K562 (cell line): Measurements from ENCODE around the gene TRIM27. TPM values are rescaled to one million over a fixed set of nuclear protein-coding genes. Genes with fewer than 3 reads are reported as not detected.

Experiments used
- CTCFL ChIP-seq: IDR thresholded peaks from 2 replicates; pipeline ENCODE4 v1.6.1; 2011; ENCODE audit warnings: borderline replicate concordance, low read depth, mild to moderate bottlenecking, moderate library complexity, low read length; ENCODE audit not compliant: insufficient read depth, poor library complexity, severe bottlenecking
- DNMT1 ChIP-seq: fragments of 450-650 bp; IDR thresholded peaks from 2 replicates; pipeline ENCODE4 v1.6.1; 2016; ENCODE audit warnings: antibody characterized with exemption, mild to moderate bottlenecking
- GATA2 ChIP-seq: sonication (generic); formaldehyde crosslinking; IDR thresholded peaks from 2 replicates; pipeline ENCODE4 v1.4.0; 2020; ENCODE audit warnings: mild to moderate bottlenecking, missing genetic modification reagents
- GATAD2A ChIP-seq: fragments of 450-650 bp; IDR thresholded peaks from 2 replicates; pipeline ENCODE4 v1.6.1; 2017
- NONO ChIP-seq, 2 experiments: fragments of 200-400 bp in 1 of 2; fragments of 450-650 bp in 1 of 2; formaldehyde crosslinking in 1 of 2; IDR thresholded peaks; 2 replicates each; pipeline ENCODE4 v1.6.1; 2017; ENCODE audit warnings: low read depth in 2 of 2, mild to moderate bottlenecking in 2 of 2, moderate library complexity in 2 of 2, low read length in 1 of 2
- PCBP1 ChIP-seq: fragments of 200-400 bp; formaldehyde crosslinking; IDR thresholded peaks from 2 replicates; pipeline ENCODE4 v1.6.1; 2018; ENCODE audit warnings: mild to moderate bottlenecking, low read depth, low read length; ENCODE audit not compliant: poor library complexity, severe bottlenecking
- RAD21 ChIP-seq, 2 experiments: fragments of 250-450 bp in 1 of 2; fragments of 450-650 bp in 1 of 2; sonication (Bioruptor Pico) in 1 of 2; formaldehyde crosslinking in 1 of 2; IDR thresholded peaks in 1 of 2; conservative IDR thresholded peaks in 1 of 2; 2 replicates each; pipeline versions ENCODE4 v1.4.0 to v1.8.0; 2020 to 2022; ENCODE audit warnings: mild to moderate bottlenecking in 2 of 2, moderate library complexity in 1 of 2
- RREB1 ChIP-seq: fragments of 250-450 bp; sonication (Bioruptor Pico); IDR thresholded peaks from 2 replicates; pipeline ENCODE4 v1.4.0; 2020
- SETDB1 ChIP-seq: IDR thresholded peaks from one replicate; pipeline ENCODE4 v1.6.1; 2012; ENCODE audit warnings: low read length, control low read depth, inconsistent platforms
- SIRT6 ChIP-seq: IDR thresholded peaks from one replicate; pipeline ENCODE4 v1.6.1; 2012; ENCODE audit warnings: low read depth, mild to moderate bottlenecking, control low read depth, inconsistent platforms, low read length, moderate library complexity
- STAT5A ChIP-seq: IDR thresholded peaks from 2 replicates; pipeline ENCODE4 v1.6.1; 2012; ENCODE audit warnings: low read length, inconsistent platforms, borderline replicate concordance
- USF2 ChIP-seq: sonication (generic); formaldehyde crosslinking; IDR thresholded peaks from 2 replicates; pipeline ENCODE4 v1.5.0; 2020; ENCODE audit warnings: missing genetic modification reagents
- ZBTB2 ChIP-seq: fragments of 450-650 bp; IDR thresholded peaks from 2 replicates; pipeline ENCODE4 v1.6.1; 2016; ENCODE audit warnings: antibody characterized with exemption
- ZBTB49 ChIP-seq: sonication (generic); formaldehyde crosslinking; IDR thresholded peaks from 2 replicates; pipeline ENCODE4 v1.8.0; 2022; ENCODE audit warnings: missing genetic modification reagents, mild to moderate bottlenecking, borderline replicate concordance
- polyA plus RNA-seq, 8 experiments: library from polyadenylated mRNA; depleted of rRNA in 4 of 8; stranded (reverse) in 5 of 8; unstranded in 3 of 8; fragments of >200 nt; fragmentation: Nextera tagmentation in 2 of 8; fragmentation: Illumina TruSeq in 1 of 8; extraction: Ambion mirVana in 2 of 8; extraction: Trizol in 1 of 8; gene quantifications; 2 replicates each; pipeline versions ENCODE4 v1.2.1 to v1.2.3, GENCODE V29; 2011 to 2014; ENCODE audit warnings: inconsistent platforms in 1 of 8, missing spikeins in 1 of 8
- total RNA-seq, 7 experiments: library from RNA; depleted of rRNA in 6 of 7; stranded (reverse); fragments of >200 nt in 6 of 7; fragmentation: Illumina TruSeq in 2 of 7; extraction: Trizol in 2 of 7; gene quantifications; 2 replicates each; pipeline versions ENCODE4 v1.2.1 to v1.2.3, GENCODE V29; 2011 to 2021; ENCODE audit warnings: low replicate concordance in 1 of 7

Gene TRIM27
- total and polyA plus RNA-seq, 9 of the 15 experiments (the other 6 are each of a cell fraction or from before 2014, with no cell fraction given), result 37.7 to 235 (median 122) TPM

- TF ChIP-seq USF2, result no peak
- TF ChIP-seq ZBTB49, result no peak
- TF ChIP-seq ZBTB2, result peak; percentile 53; the same call in 1 of the 2 replicates
- TF ChIP-seq RAD21 (CRISPR knock-in tag; conservative IDR thresholded peaks at IDR 0.05 in 1 of 2, IDR thresholded peaks at IDR 0.05 in 1 of 2), result no peak
- TF ChIP-seq GATAD2A, result peak; percentile 25; the same call in 1 of the 2 replicates
- TF ChIP-seq GATA2 (CRISPR knock-in tag), result no peak
- no peak for TF ChIP-seq CTCFL
- TF ChIP-seq STAT5A, result no peak
- TF ChIP-seq RREB1, result no peak
- no peak for TF ChIP-seq DNMT1
- TF ChIP-seq SIRT6, result no peak
- TF ChIP-seq PCBP1, result no peak
- TF ChIP-seq SETDB1, result no peak
- no peak for TF ChIP-seq NONO (IDR thresholded peaks at IDR 0.05; ENCODE audit: low read depth in 2 of 2, low read length in 1 of 2)
Observed at GRCh38 chr6:28953039-28953584, 29.3 kb upstream of the TRIM27 start (continued).
